ENCODE data around the gene FANCM.

Gene FANCM, protein sequence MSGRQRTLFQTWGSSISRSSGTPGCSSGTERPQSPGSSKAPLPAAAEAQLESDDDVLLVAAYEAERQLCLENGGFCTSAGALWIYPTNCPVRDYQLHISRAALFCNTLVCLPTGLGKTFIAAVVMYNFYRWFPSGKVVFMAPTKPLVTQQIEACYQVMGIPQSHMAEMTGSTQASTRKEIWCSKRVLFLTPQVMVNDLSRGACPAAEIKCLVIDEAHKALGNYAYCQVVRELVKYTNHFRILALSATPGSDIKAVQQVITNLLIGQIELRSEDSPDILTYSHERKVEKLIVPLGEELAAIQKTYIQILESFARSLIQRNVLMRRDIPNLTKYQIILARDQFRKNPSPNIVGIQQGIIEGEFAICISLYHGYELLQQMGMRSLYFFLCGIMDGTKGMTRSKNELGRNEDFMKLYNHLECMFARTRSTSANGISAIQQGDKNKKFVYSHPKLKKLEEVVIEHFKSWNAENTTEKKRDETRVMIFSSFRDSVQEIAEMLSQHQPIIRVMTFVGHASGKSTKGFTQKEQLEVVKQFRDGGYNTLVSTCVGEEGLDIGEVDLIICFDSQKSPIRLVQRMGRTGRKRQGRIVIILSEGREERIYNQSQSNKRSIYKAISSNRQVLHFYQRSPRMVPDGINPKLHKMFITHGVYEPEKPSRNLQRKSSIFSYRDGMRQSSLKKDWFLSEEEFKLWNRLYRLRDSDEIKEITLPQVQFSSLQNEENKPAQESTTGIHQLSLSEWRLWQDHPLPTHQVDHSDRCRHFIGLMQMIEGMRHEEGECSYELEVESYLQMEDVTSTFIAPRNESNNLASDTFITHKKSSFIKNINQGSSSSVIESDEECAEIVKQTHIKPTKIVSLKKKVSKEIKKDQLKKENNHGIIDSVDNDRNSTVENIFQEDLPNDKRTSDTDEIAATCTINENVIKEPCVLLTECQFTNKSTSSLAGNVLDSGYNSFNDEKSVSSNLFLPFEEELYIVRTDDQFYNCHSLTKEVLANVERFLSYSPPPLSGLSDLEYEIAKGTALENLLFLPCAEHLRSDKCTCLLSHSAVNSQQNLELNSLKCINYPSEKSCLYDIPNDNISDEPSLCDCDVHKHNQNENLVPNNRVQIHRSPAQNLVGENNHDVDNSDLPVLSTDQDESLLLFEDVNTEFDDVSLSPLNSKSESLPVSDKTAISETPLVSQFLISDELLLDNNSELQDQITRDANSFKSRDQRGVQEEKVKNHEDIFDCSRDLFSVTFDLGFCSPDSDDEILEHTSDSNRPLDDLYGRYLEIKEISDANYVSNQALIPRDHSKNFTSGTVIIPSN (N-terminal part only)

DNA sequence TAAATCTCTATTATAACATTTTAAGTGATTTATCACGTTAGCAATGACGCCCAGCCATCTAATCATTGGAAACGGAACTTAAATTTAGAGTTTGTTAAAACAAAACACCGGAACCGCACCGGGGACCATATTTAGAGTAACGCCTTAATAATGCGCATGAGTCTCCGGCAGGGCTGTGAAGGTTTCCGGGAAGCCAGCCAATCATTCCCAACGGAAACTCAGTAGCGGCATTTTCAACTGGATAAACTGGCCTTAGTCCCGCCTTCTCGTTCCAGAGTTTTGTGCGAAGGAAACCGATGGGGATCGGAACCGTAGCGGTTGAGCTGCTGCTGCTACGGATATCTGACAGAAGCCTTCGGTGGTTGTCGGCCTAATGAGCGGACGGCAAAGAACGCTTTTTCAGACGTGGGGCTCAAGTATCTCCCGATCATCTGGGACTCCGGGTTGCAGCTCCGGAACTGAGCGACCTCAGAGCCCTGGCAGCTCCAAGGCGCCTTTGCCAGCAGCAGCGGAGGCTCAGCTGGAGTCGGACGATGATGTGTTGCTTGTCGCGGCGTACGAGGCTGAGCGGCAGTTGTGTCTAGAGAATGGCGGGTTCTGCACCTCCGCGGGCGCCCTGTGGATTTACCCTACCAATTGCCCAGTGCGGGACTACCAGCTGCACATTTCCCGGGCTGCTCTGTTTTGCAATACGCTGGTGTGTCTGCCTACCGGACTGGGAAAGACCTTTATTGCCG, at the start of gene FANCM:
TSS of gene FANCM (plus strand) at position 272 of the 737 bp plus-strand sequence. CDS start at position 374, 102 bp downstream.
- DNase-seq: peak; percentile 88

DNA sequence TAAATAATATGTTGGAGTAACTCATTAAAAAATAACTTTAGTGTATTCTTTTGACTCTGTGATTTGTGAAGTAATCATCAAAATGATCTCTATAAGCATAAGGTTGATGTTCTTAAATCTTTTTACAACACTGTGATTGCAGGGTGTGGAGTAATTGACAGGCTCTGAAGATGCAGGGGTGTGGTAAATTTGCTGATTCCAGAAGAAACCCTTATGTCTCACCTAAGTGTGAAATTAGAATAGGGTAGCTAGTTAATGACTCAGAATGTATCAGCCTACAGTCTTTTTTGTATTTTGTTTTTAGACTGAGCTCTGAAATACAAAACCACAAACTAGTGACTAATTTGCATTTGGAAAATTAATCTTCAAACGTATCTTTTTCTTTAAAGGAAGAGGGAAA, 45.9 kb upstream of the FANCM start:
- peak; percentile 18 for DNase-seq

DNA sequence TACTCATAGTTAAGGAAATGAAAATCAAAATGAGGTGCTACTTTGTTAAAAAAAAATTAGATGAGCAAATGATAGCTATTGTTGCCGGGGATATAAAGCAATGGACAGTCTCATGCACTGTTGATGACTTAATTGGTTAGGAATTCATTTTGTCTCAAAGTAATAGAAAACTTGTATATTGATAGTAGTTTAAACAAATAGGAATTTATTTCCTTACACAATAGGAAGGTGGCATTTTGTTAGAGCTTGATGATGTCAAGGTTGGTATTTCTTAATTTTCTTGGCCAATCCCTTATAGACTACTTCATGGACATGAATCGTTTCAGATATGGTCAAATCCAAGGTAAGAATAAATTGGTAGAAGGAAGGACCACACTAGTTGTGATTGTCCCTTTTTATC, 44.0 kb upstream of the FANCM start:
- no peak for DNase-seq

DNA sequence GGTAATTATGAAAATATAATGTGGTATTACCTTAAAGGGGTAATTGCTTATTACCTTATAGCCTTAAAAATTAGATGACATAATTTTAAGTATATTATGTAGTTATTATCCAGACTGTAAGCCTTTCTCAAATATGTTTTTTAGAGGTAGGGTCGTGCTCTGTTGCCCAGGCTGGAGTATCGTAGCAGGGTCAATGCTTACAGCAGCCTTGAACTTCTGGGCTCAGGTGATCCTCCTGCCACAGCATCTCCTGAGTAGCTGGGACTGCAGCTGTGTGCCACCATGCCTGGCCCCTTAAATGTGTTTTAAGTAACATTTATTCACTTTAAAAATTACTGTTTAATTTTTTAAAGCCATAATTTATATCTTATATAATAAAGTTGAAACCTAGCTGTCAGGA, 41.5 kb upstream of the FANCM start:
- no peak for DNase-seq

DNA sequence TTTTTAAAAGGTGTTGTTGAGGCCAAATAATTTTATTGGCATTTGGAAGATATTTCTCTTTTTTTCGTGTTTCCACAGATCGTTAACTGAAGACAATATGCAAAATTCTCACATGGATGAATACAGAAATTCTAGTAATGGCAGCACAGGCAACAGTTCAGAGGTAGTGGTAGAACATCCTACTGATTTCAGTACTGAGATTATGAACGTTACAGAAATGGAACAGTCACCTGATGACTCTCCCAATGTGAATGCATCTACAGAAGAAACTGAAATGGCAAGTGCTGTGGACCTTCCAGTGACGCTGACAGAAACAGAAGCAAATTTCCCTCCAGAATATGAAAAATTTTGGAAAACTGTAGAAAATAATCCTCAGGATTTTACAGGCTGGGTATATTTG, 40.6 kb upstream of the FANCM start:
- no peak for DNase-seq

DNA sequence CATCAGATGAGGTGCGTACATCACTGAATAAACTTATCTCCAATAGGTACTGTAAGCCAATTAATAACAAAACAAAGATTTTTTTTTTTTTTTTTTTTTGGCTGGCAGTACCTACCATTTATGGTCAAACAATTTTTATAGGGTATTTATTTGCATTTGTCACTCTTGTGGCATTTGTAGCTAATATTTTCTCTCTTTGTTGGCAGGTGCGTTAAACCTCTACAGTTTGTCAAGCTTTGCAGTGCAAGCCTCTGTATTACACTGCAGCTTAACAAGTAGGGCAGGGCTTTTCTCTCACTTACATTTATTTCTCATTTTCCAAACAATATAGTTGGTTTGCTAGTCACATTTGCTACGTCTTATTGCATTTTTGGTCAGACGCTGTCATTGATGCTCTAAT, 39.5 kb upstream of the FANCM start:
- no peak for DNase-seq

DNA sequence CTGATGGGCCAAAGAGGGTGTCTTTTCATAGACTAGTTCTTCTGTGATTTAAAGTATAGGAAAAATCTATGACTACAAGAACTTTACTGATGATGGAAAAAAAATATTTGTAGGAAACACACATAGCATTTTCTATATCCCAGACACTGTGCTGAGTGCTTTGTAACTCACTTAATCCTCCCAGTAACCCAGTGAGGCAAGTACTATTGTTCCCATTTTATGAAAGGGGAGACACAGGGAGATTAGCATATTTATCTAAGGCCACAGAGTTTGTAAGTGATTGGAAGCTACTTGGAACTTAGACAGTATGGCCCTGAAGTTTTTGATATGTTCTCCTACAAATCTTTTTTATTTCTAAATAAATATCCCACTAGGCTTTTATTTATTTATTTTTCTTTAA, 31.9 kb upstream of the FANCM start:
- no peak for DNase-seq

DNA sequence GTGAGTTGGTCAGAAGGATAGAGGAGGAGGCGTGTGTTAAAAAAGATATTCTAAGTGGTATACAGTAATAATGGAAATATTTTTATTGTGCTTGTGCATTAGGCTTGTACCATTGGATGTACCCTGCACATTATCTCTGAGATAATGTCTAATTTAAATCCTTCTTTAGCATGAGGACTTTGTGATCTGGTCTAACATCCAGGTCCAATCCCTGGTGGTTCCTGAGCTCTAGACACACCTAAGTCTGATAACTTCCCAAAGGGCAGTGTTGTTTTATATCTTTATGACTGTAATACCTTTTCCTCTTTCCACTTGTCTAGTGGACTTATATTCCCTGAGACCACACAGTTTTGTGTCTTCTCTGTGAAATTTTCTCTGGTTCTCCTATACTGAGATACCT, 31.2 kb upstream of the FANCM start:
- DNase-seq: no peak

DNA sequence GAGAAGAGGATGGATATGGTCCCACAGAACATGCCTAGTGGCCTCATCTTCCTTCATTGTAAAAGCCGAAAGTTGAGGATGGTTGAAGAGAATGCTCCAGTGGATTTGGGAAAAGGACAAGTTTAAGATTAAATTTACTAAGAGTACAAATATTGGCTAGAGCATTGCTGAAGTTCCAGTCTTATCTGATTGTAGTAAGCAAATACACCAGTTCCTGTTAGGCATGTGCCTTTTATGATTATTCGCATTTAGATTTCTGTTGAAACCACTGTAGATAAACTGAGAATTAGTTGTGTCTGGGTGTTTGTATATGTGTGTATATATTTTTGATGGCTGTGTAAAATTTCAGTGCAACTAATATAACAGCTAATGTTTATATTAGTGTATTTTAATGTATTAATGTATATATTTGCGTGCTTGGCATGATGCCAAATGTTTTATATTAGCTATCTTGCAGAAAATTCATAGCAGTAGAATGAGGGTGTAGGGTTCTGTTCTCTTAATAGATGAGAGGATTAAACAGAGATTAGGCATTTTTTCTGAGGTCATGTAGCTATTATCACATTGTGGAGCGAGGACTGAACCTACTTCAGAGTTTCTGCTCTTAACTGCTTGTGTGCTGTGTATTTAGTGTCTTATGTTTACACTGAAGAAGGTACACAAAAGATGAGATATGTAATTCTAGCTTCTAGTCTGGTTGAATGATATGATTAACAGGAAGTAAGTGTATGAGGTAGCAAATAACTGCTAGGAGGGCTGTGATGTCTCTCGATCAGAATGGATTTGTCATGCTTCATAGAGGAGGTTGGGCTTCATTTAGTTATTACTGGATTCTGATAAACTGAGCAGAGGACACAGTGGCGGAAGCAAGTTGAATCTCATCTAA, 22.6 kb upstream of the FANCM start:
- no peak for DNase-seq

DNA sequence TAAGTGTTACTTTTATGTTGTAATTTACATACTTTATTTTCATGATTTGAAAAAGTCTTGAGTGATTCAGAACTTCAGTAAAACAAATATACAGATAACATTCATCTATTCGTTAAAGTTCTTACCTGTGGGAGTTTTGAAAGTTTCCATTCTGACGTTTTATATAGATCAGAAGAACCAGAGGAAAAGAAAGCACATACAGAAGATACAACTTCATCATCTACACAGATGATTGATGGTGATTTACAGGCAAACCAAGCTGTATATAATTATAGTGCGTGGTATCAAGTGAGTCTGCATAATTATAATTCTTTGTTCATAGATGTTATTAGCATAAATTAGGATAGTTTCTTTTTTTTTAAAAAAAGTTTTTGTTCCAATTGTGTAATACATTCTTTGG, 21.4 kb upstream of the FANCM start:
- DNase-seq: no peak

DNA sequence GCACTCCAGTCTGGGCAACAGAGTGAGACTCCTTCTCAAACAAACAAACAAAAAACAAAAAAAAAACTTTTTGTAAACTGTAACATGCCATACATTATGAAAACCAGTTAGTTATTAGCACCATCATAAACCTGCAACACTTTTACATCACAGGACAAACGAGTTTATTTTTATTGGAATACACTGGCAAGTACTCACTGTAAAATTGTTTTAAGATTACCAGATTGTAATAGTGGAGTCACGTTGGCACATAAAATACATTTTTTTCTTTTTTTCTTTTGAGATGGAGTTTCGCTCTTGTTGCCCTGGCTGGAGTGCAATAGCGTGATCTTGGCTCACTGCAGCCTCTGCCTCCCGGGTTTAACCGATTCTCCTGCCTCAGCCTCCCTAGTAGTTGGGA, 17.1 kb upstream of the FANCM start:
- no peak for DNase-seq

DNA sequence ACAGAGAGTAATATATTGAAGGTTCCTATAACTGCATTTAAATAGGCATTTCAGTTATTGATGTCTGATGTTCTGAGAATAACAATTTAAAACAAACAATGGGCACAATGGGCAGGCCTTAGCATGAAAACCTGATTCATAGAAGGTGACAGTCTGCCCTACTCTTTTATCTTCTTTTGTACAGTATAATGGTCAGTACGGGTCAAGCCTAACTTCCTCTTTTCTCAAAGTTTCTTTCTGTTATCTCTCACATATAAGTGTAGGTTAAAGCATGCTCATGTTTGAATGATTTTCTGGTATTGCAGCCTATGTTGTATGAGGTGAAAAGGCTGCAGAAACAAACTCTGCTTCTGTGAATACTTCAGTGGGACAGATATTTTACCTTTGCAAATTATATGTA, 15.6 kb upstream of the FANCM start:
- no peak for DNase-seq

DNA sequence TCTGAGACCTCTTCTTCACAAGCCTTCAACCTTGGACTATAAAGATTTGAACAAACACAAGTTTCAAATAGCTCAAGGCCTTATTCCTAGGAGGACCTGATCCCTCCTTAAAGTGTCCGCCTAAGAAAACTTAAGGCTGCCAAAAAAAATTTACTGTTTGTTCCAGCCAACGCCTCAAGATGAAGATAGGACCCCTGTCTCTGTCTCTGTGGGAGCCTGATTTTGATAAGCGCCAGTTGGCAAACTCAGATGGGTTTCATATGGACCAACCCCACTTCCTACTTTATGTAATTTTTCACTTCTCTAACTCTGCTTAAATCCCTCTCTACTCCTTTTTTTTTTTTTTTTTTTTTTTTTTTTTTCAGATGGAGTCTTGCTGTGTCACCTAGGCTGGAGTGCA, 12.5 kb upstream of the FANCM start:
- DNase-seq: no peak

DNA sequence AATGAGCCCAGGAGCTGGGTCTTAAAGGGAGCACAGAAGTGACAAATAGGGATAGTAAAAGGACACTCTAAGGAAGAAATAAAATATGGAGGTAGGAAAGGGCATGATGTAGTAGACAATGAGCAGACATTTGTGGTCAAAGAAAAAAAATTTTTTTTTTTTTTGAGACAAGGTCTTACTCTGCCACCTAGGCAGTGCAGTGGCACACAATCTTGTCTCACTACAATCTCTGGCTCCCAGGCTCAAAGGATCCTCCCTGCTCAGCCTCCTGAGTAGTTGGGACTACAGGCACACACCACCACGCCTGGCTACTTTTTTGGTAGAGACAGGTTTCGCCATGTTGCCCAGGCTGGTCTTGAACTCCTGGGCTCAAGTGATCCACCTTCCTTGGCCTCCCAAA, 10.0 kb upstream of the FANCM start:
- DNase-seq: no peak

DNA sequence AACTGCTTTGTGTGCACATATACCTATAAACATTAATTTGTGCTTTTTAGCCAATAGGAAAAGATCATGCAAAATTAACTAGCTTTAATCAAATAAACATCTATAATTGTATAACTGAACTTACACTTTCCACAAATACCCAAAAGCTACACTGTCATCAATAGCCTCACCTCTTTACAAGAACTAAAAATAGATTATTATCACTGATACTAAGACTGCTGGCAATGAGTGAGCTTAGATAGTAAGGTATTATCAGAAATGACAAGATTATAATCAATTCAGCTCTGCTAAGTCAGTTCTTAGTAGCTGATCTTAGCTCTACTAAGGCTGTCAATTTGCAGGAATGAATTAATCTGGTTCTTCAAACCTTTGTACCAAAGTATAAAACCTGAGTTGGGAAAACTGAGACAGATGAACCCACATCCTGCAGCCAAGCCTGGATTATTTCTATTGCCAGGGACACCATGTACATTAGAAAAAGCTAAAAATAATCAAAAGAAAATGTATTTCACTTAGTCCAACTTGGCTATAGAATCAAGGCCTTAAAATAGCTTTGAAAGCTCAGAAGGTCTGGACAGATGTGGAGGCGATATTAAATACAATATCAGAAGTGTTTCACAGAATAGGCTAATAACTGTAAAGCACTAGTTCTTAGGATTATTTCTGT, 6.6 kb upstream of the FANCM start:
- no peak for DNase-seq

DNA sequence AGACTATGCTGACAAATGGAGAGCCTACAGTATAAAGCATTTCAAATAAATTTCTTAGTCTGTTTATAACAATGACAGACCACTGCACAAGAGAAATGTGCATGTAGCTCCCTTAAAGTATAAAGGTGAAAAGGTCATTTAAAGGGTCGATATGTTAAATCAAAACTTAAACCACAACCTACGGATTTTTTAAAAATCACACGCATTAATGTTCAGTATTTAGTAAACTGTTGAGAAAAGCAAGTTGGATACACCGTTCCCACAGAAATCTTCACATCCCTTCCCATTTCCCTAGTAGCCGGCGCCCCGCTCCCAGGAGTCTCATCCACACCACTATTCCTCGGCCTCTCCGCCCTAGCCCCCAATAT, 2.1 kb upstream of the FANCM start:
- no peak for DNase-seq

DNA sequence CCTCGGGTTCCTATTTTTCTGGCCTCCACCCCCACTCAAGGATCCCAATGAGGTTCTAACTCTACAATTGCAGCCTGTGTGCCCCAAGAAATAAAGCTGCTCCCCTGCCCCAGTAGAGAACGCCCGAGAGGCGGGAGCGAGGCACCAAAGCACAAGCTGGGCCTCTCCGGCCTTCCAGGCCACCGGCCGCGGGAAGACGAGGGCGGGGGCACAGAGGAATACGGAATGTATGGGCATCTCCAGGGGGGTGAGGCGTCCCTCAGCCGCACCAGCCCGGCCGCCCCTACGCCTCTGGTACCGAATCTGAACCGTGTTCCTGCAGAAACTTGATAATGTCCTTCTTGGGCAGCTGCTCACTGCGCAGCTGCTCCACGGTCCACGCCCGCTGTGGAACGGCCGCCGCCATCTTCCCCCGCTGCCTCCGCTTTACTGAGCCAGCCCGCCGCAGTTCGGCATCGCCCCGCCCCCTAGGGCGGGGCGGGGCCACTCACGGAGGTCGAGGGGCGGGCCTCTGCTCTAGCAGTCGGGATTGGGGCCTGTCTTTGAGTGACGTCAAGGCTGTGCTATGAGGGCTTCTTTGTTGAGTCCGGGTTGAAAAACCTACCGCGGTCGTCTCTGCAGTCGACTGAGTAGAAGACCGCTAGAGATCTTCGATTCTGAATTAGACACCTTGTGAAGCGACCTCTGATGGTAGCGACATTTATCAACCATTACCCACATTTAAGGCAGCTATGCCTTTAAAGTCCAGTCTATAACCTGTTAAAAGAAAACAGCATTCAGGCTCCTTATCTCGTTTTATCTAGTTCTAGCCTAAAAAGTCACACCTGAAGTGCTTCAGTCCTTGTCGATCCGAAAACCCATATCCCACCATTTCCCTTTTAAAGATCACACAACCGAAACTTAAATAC, 1.4 kb upstream of the FANCM start, which contains the start of gene FKBP3:
TSS of gene FKBP3 (minus strand) at position 431 of the 908 bp plus-strand sequence. CDS start at position 406, 25 bp downstream.
- peak; percentile 94 for DNase-seq

DNA sequence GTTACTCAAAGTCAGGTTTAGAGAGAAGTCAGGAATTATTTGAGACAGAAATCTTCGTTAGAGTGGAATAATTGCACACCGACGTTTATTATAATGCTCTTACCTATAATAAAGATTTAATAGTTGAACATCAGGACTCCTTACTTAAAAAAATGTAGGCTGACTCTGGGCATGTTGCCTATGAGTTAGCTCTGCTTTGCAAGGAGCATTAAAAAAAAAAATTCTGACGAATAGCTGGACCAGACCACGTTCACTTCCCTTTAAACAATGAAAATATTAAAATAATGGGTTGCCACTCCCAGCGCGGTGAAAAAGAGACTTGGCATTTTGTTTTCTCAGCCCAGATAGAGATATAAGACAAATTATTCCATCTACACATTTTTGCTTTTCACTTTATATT, 574 bp upstream of the FANCM start:
- no peak for DNase-seq

DNA sequence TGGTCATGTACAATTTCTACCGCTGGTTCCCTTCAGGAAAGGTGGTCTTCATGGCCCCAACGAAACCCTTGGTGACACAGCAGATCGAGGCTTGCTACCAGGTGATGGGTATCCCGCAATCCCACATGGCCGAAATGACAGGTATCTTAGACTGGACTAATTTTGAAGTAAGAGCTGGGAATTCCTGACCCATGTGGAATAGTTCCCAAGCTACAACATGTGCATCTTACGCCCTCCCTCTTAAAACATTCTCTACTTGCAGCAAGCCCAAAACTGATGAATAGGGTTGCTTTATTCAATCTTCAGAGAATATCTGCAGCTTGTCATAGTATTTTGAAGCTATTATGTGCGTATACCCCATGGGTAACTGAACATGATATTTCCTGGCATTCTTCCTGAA, 669 bp downstream of the FANCM start:
- no peak for DNase-seq
